ENCODE measurements around the gene RGPD8.

Gene RGPD8

DNA sequence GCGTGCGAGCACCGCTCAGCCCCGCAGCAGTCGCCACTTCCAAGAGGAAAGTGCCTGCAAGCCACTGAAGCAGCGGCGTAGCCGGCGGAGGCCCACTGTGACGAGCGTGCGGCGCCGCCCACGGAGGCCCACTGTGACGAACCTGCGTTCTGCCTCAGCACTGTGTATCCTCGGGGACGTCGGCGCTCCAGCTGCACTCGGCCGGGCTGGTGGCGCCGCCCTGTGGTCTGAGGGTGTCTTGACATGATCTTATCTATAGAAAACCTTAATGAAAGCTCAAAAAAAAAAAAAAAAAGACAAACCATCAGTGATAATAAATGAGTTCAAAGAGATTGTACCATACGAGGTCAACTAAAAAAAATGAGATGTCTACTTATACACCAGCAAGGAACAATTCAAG, at the start of gene RGPD8:
RGPD8 (minus strand) TSS at position 166 of the 400 bp plus-strand sequence. CDS start 192 bp downstream, outside the sequence.
- 0 out of 2 replicates have a peak within 1 kb of the TSS, but pooled peaks have one; percentile 38 for H3K27ac ChIP-seq
- TF ChIP-seq, protein P1, sequence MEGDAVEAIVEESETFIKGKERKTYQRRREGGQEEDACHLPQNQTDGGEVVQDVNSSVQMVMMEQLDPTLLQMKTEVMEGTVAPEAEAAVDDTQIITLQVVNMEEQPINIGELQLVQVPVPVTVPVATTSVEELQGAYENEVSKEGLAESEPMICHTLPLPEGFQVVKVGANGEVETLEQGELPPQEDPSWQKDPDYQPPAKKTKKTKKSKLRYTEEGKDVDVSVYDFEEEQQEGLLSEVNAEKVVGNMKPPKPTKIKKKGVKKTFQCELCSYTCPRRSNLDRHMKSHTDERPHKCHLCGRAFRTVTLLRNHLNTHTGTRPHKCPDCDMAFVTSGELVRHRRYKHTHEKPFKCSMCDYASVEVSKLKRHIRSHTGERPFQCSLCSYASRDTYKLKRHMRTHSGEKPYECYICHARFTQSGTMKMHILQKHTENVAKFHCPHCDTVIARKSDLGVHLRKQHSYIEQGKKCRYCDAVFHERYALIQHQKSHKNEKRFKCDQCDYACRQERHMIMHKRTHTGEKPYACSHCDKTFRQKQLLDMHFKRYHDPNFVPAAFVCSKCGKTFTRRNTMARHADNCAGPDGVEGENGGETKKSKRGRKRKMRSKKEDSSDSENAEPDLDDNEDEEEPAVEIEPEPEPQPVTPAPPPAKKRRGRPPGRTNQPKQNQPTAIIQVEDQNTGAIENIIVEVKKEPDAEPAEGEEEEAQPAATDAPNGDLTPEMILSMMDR (IDR thresholded peaks at IDR 0.05) = peak; percentile 68

DNA sequence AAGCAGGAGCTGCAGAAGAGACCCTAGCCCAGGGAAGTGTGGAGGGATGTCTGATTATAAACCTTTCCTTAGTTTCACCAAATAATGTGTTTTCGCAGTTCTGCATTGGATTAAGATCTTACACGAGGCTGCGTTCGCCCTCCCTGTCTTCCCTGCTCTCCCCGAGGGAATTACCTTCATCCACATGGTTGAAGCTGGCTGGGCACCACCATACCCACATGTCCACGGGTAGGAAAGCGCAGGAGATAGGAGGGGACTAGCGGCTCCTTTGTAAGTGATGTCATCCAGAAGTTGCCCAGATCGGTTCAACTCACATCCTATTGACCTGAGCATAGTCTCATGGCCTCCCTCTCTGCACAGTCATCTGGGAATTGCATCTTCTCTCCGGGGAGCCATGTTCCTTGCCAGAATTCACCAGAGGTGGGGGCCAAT, 49.6 kb upstream of the RGPD8 start:
- TF ChIP-seq ZFX (IDR thresholded peaks at IDR 0.05; ENCODE audit: borderline replicate concordance) = no peak
- TF ChIP-seq, protein P1 (IDR thresholded peaks at IDR 0.05) = no peak
- peak overlapping the region; percentile 94 for H3K27ac ChIP-seq

DNA sequence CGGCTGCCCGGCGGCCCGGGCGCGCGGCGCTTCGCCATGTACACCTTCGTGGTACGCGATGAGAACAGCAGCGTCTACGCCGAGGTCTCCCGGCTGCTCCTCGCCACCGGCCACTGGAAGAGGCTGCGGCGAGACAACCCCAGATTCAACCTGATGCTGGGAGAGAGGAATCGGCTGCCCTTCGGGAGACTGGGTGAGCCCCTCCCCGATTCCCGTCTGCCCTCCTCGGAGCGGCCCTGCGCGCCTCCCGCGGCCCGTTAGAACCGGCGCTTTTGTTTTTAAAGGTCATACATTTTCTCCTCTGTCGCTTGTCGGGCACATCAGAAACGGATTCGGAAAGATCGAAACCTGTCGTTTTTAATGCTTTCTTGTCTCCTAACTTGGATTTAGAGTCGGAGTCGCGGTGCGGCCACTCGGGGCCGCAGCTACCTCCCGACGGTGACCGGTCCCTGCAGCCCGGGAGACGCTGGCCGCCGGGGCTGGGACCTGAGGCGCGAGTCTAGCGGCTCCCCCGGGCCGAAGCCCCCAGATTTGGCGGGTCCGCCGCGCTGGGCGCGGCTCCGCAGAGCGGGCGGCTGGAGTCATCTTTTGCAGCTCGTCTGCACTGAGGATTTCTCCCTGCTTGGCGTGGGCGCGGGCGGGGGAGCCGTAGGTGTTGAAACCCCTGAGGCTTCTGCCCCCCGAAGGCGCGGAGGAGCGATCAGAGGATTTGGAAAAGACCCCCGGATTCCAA, 49.0 kb upstream of the RGPD8 start:
- TF ChIP-seq, protein P1 (IDR thresholded peaks at IDR 0.05) = no peak
- TF ChIP-seq ZFX (IDR thresholded peaks at IDR 0.05; ENCODE audit: borderline replicate concordance) = no peak
- peak overlapping the region; percentile 94 for H3K27ac ChIP-seq

DNA sequence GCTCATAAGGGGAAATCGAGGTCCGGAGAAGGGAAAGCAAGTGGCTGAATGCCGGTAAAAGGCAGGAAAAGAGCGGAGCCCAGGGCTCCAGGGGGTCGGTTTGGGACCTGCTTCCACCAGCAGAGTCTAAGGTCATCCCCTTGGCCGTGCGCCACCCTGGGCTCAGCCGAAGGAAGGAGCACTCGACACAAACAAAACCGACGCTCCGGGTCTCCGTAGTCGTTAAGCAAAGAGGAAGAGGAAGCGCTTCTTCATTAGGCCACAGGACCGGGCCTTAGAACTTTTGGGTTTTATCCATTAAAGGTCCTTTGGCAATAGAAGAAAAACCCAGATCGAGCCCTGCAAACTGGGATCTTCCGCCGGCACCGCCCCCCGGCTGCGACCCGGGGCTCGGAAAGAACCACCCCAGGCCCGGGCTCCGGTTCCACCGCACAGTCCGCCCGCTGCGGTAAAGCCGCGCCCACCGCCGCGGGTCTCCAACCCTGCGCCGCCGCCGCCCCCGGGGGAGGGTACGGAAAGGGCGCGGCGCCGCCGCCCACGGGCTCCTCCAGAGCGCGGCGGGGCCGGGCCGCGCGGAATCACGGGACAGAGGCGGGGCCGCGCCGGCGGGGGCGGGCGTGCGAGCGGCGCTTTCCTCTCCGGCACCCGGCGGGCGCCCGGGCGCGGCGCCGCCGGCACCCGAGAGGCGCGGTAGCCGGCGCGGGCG, 48.2 kb upstream of the RGPD8 start, which contains the start of gene TTL:
TTL (plus strand) TSS at position 629 of the 706 bp plus-strand sequence. CDS start 189 bp downstream, outside the sequence.
- no peak for TF ChIP-seq ZFX (IDR thresholded peaks at IDR 0.05; ENCODE audit: borderline replicate concordance)
- TF ChIP-seq, protein P1 (IDR thresholded peaks at IDR 0.05) = no peak
- H3K27ac ChIP-seq = peak within 1 kb of the TSS; percentile 94

DNA sequence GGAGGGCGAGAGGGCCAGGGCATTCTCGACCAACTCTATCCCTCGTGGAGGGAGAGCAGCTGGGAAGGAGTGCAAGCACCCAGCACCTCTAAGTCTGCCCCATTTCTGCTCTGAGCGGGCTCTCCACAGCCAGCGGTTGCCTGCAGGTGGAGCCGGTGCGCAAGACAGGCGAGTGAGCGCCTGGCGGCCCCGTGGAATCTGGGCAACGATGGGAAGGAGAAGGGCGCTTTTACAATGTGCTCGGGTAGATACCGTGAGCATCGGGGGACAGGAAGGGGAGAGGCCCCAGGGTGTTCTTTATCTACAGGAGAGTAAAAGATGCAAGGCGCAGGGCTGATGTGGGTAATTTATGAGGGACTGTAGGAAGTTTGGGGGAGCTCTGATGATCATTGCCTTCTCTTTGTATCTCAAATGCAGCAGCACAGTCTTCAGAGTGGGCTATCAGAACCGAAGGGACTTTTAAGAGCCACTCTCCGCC, 47.6 kb upstream of the RGPD8 start:
- H3K27ac ChIP-seq = peak overlapping the region; percentile 94
- TF ChIP-seq ZFX (IDR thresholded peaks at IDR 0.05; ENCODE audit: borderline replicate concordance) = no peak
- TF ChIP-seq, protein P1 (IDR thresholded peaks at IDR 0.05) = peak; percentile 92

DNA sequence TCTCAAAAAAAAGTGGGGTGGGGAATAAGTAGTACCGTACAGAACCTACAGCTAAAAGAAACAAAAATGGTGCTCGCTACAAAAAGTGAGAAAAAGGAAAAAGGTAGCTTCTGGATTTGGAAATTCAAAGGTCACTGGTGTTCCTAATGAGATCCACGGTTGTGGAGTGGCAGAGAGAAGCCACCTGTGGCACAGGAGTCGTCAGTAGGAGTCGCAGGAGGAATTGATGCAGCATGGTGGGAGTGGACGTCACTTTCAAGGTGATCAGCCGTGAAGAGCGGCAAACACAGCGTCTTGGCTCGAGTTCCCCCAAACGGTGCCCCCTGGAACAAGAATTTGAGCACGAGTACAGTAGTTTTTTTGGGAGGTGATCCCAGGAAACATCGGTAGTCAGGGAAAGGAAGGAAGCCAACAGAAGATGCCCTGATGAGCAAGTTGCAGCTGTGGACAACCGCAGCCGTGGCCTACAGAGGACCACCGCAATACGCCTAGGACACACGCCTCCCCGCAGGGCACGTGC, 47.1 kb upstream of the RGPD8 start:
- peak overlapping the region; percentile 94 for H3K27ac ChIP-seq
- TF ChIP-seq, protein P1 (IDR thresholded peaks at IDR 0.05) = no peak
- no peak for TF ChIP-seq ZFX (IDR thresholded peaks at IDR 0.05; ENCODE audit: borderline replicate concordance)
